Thymus (tissue), 11 donors: ENCODE data around the gene C3orf70. TPM values are rescaled to one million over a fixed set of nuclear protein-coding genes. Genes with fewer than 3 reads are reported as not detected.

Experiments
- DNase-seq, 9 donors: peaks; one replicate each; pipeline ENCODE4 v3.0.0-alpha.2; 2013; ENCODE audit warnings: low spot score in 9 of 9, low read depth in 6 of 9, missing footprints in 1 of 9
- H3K27ac ChIP-seq, 2 donors: one replicate each; pipeline ENCODE4 v1.5.1; 2013; ENCODE audit warnings: control low read depth in 1 of 2, low read depth in 1 of 2, low read length in 1 of 2, mild to moderate bottlenecking in 1 of 2, moderate library complexity in 1 of 2
- H3K27me3 ChIP-seq, 2 donors: one replicate each; pipeline ENCODE4 v1.5.1; 2013; ENCODE audit warnings: low read length in 1 of 2; ENCODE audit not compliant: control insufficient read depth in 2 of 2, insufficient read depth in 1 of 2
- H3K36me3 ChIP-seq, 2 donors: one replicate each; pipeline ENCODE4 v1.5.1; 2013; ENCODE audit warnings: low read length in 1 of 2, mild to moderate bottlenecking in 1 of 2, moderate library complexity in 1 of 2; ENCODE audit not compliant: control insufficient read depth in 2 of 2, insufficient read depth in 2 of 2
- H3K4me1 ChIP-seq, 2 donors: one replicate each; pipeline ENCODE4 v1.5.1; 2013; ENCODE audit warnings: low read length in 2 of 2; ENCODE audit not compliant: control insufficient read depth in 2 of 2, insufficient read depth in 2 of 2
- H3K4me3 ChIP-seq, 2 donors: one replicate each; pipeline ENCODE4 v1.5.1; 2013; ENCODE audit warnings: low read length in 2 of 2, control low read depth in 1 of 2, mild to moderate bottlenecking in 1 of 2
- H3K9me3 ChIP-seq, 2 donors: one replicate each; pipeline ENCODE4 v1.5.1; 2013; ENCODE audit warnings: low read length in 1 of 2, mild to moderate bottlenecking in 1 of 2; ENCODE audit not compliant: control insufficient read depth in 2 of 2, insufficient read depth in 1 of 2
- WGBS: extraction: QIAGEN DNeasy Blood & Tissue Kit; methylation state at CpG from one replicate; pipeline ENCODE4 v1.1.7; 2013; 5-methylcytosine and 5-hydroxymethylcytosine counted together
- polyA plus RNA-seq: library from polyadenylated mRNA; stranded (reverse); fragments of 200-250 nt; gene quantifications from one replicate; pipeline ENCODE4 v1.2.3, GENCODE V29; 2013
- total RNA-seq: library from RNA; stranded (reverse); fragments of 120-200 nt; gene quantifications from one replicate; pipeline ENCODE4 v1.2.4, GENCODE V29; 2013
- donor health status: healthy.

The C3orf70 gene
- total and polyA plus RNA-seq, 2 donors = 0.76 to 0.78 TPM

GRCh38 chr3:185084402-185084801, 68.5 kb downstream of the C3orf70 start:
- H3K27ac ChIP-seq = no peak overlapping the region
- no peaks in the 10 kb centered on the region for H3K9me3 ChIP-seq
- no peaks in the 10 kb centered on the region for H3K36me3 ChIP-seq
- no peak overlapping the region for H3K4me3 ChIP-seq
- no peaks in the 10 kb centered on the region for H3K27me3 ChIP-seq
- DNase-seq = no peak
- WGBS = 96% methylated on average over 5 of the region's 5 CpGs
- no peaks in the 10 kb centered on the region for H3K4me1 ChIP-seq

GRCh38 chr3:185082829-185083228, 70.0 kb downstream of the C3orf70 start:
- DNase-seq = no peak
- no peaks in the 10 kb centered on the region for H3K9me3 ChIP-seq
- no peaks in the 10 kb centered on the region for H3K4me1 ChIP-seq
- H3K4me3 ChIP-seq = no peak overlapping the region
- H3K36me3 ChIP-seq = no peaks in the 10 kb centered on the region
- 88% methylated on average over 14 of the region's 14 CpGs for WGBS
- H3K27ac ChIP-seq = no peak overlapping the region
- no peaks in the 10 kb centered on the region for H3K27me3 ChIP-seq

GRCh38 chr3:185082149-185082548, 70.7 kb downstream of the C3orf70 start:
- no peak overlapping the region for H3K4me3 ChIP-seq
- H3K27ac ChIP-seq = no peak overlapping the region
- no peaks in the 10 kb centered on the region for H3K4me1 ChIP-seq
- H3K36me3 ChIP-seq = no peaks in the 10 kb centered on the region
- no peaks in the 10 kb centered on the region for H3K27me3 ChIP-seq
- WGBS = 95% methylated on average over 3 of the region's 3 CpGs
- H3K9me3 ChIP-seq = no peaks in the 10 kb centered on the region
- no peak for DNase-seq

GRCh38 chr3:185081521-185081920, 71.3 kb downstream of the C3orf70 start:
- no peaks in the 10 kb centered on the region for H3K36me3 ChIP-seq
- WGBS = 96% methylated on average over 1 of the region's 1 CpG
- no peak for DNase-seq

GRCh38 chr3:185079625-185080024, 73.2 kb downstream of the C3orf70 start:
- no peaks in the 10 kb centered on the region for H3K36me3 ChIP-seq
- WGBS = 94% methylated on average over 1 of the region's 1 CpG
- H3K9me3 ChIP-seq = no peaks in the 10 kb centered on the region
- no peak overlapping the region for H3K4me3 ChIP-seq
- no peak for DNase-seq
- H3K27ac ChIP-seq = no peak overlapping the region
- no peaks in the 10 kb centered on the region for H3K27me3 ChIP-seq
- H3K4me1 ChIP-seq = no peaks in the 10 kb centered on the region

More at GRCh38 chr3:185081521-185081920, 71.3 kb downstream of the C3orf70 start:
- H3K4me3 ChIP-seq = no peak overlapping the region
- H3K27me3 ChIP-seq = no peaks in the 10 kb centered on the region
- H3K4me1 ChIP-seq = no peaks in the 10 kb centered on the region
- no peak overlapping the region for H3K27ac ChIP-seq
- H3K9me3 ChIP-seq = no peaks in the 10 kb centered on the region

- no peak for DNase-seq
- no peak overlapping the region for H3K4me3 ChIP-seq
- H3K27ac ChIP-seq = no peak overlapping the region
- H3K9me3 ChIP-seq = no peaks in the 10 kb centered on the region
- H3K27me3 ChIP-seq = no peaks in the 10 kb centered on the region
- H3K36me3 ChIP-seq = no peaks in the 10 kb centered on the region
- H3K4me1 ChIP-seq = no peaks in the 10 kb centered on the region
- WGBS = 87% methylated on average over 8 of the region's 8 CpGs
These were observed 76.6 kb downstream of the C3orf70 start for GRCh38 chr3:185076219-185076618.

- no peak overlapping the region for H3K27ac ChIP-seq
- no peaks in the 10 kb centered on the region for H3K36me3 ChIP-seq
- 96% methylated on average over 13 of the region's 13 CpGs for WGBS
- H3K27me3 ChIP-seq = no peaks in the 10 kb centered on the region
- H3K4me3 ChIP-seq = no peak overlapping the region
- H3K9me3 ChIP-seq = no peaks in the 10 kb centered on the region
- H3K4me1 ChIP-seq = no peaks in the 10 kb centered on the region
- no peak for DNase-seq
These were observed 77.3 kb downstream of the C3orf70 start for GRCh38 chr3:185075547-185075946.

- H3K36me3 ChIP-seq = no peaks in the 10 kb centered on the region
- no peak overlapping the region for H3K27ac ChIP-seq
- DNase-seq = no peak
- H3K4me1 ChIP-seq = no peaks in the 10 kb centered on the region
- no peaks in the 10 kb centered on the region for H3K9me3 ChIP-seq
- no peaks in the 10 kb centered on the region for H3K27me3 ChIP-seq
- WGBS = 76% methylated on average over 7 of the region's 7 CpGs
- H3K4me3 ChIP-seq = no peak overlapping the region
These were observed 81.5 kb downstream of the C3orf70 start for GRCh38 chr3:185071287-185071800.

- Histone ChIP-seq H3K27me3 (no peaks in the 10 kb centered on the region), H3K4me3 (no peak overlapping the region), H3K27ac (no peak overlapping the region), H3K4me1 (no peaks in the 10 kb centered on the region), H3K36me3 (no peaks in the 10 kb centered on the region), H3K9me3 (no peaks in the 10 kb centered on the region)
- WGBS = 93% methylated on average over 22 of the region's 22 CpGs
- no peak for DNase-seq
These were observed 82.2 kb downstream of the C3orf70 start for GRCh38 chr3:185070491-185071286.
